IMR-90 (cell line): Measurements from ENCODE around the gene CNDP2. TPM values are rescaled to one million over a fixed set of nuclear protein-coding genes. Genes with fewer than 3 reads are reported as not detected.

Experiments
- ATAC-seq: fragments of 200-7000 bp; cut with Tn5 transposase; 2 replicates; pipeline ENCODE4 v1.9.1; 2020; ENCODE audit warnings: low read depth, mild to moderate bottlenecking, moderate library complexity
- Bru-seq: library from RNA; stranded (reverse); fragments of 400-500 nt; gene quantifications from one replicate; lab custom pipeline; 2021; lab: Mats Ljungman, UMichigan
- BruChase-seq, 2 experiments: library from RNA; stranded (reverse); fragments of 400-500 nt; gene quantifications; one replicate each; lab custom pipeline; 2021; lab: Mats Ljungman, UMichigan
- BruUV-seq: library from RNA; stranded (reverse); fragments of 400-500 nt; replicated peaks from 2 replicates; lab custom pipeline; 2021; lab: Mats Ljungman, UMichigan
- CTCF ChIA-PET: fragments of 300-600 bp; formaldehyde crosslinking; extraction: SDS; loops from one replicate; lab custom pipeline; 2021; ENCODE audit warnings: antibody characterized with exemption; lab: Yijun Ruan, JAX
- POLR2A ChIA-PET: fragments of 300-600 bp; sonication (Branson Sonifier 250); formaldehyde crosslinking; loops from one replicate; lab custom pipeline; 2022; ENCODE audit warnings: antibody characterized with exemption; ENCODE audit not compliant: unreplicated experiment; lab: Charles Lee
- DNase-seq: peaks from one replicate; pipeline ENCODE4 v3.0.0; 2013
- H2AFZ ChIP-seq: replicated peaks from 2 replicates; pipeline ENCODE3; 2013; ENCODE audit warnings: low read length, mild to moderate bottlenecking; ENCODE audit not compliant: poor library complexity
- H2AK5ac ChIP-seq: 2 replicates; pipeline ENCODE4 v1.6.1; 2013; ENCODE audit warnings: low read depth, low read length, inconsistent platforms
- H2AK9ac ChIP-seq: replicated peaks from 2 replicates; pipeline ENCODE3; 2013; ENCODE audit warnings: mild to moderate bottlenecking, low read depth, low read length, moderate library complexity; ENCODE audit not compliant: poor library complexity
- H2BK120ac ChIP-seq: 2 replicates; pipeline ENCODE4 v1.6.1; 2013; ENCODE audit warnings: low read depth, low read length, inconsistent platforms
- H2BK15ac ChIP-seq: 3 replicates; pipeline ENCODE4 v1.6.1; 2013; ENCODE audit warnings: low read depth, low read length, inconsistent platforms
- H2BK20ac ChIP-seq: 2 replicates; pipeline ENCODE4 v1.6.1; 2013; ENCODE audit warnings: low read depth, mild to moderate bottlenecking, inconsistent platforms, low read length, moderate library complexity
- H2BK5ac ChIP-seq: 2 replicates; pipeline ENCODE4 v1.6.1; 2013; ENCODE audit warnings: mild to moderate bottlenecking, low read depth, low read length, inconsistent platforms; ENCODE audit not compliant: poor library complexity, severe bottlenecking
- H3K14ac ChIP-seq: replicated peaks from 2 replicates; pipeline ENCODE4 v1.6.1; 2013; ENCODE audit warnings: low read depth, low read length, inconsistent platforms
- H3K18ac ChIP-seq: 2 replicates; pipeline ENCODE4 v1.6.1; 2013; ENCODE audit warnings: low read depth, low read length, control low read depth
- H3K23ac ChIP-seq: 2 replicates; pipeline ENCODE4 v1.6.1; 2013; ENCODE audit warnings: low read depth, low read length, inconsistent platforms
- H3K27ac ChIP-seq: 2 replicates; pipeline ENCODE4 v1.5.1; 2013; ENCODE audit warnings: mild to moderate bottlenecking, control low read depth, low read length; ENCODE audit not compliant: insufficient read depth
- H3K27me3 ChIP-seq: 2 replicates; pipeline ENCODE4 v1.6.1; 2013; ENCODE audit warnings: low read length; ENCODE audit not compliant: control insufficient read depth, insufficient read depth
- H3K36me3 ChIP-seq: 2 replicates; pipeline ENCODE4 v1.6.1; 2013; ENCODE audit warnings: low read length, mixed read lengths; ENCODE audit not compliant: control insufficient read depth, insufficient read depth
- H3K4ac ChIP-seq: 2 replicates; pipeline ENCODE4 v1.6.1; 2013; ENCODE audit warnings: low read depth, low read length, inconsistent platforms
- H3K4me1 ChIP-seq: 2 replicates; pipeline ENCODE4 v1.6.1; 2013; ENCODE audit warnings: low read length, mixed read lengths; ENCODE audit not compliant: control insufficient read depth, insufficient read depth
- H3K4me2 ChIP-seq: 2 replicates; pipeline ENCODE4 v1.6.1; 2013; ENCODE audit warnings: low read depth, mild to moderate bottlenecking, control low read depth, low read length, moderate library complexity
- H3K4me3 ChIP-seq: 2 replicates; pipeline ENCODE4 v1.5.1; 2013; ENCODE audit warnings: low read depth, mild to moderate bottlenecking, control low read depth, low read length, moderate library complexity; ENCODE audit not compliant: insufficient read depth
- H3K56ac ChIP-seq: 2 replicates; pipeline ENCODE4 v1.6.1; 2013; ENCODE audit warnings: low read length, inconsistent platforms; ENCODE audit not compliant: insufficient read depth; ENCODE audit errors: extremely low read depth
- H3K79me1 ChIP-seq, 2 experiments: 2 replicates each; pipeline ENCODE4 v1.6.1; 2013; ENCODE audit warnings: low read length in 2 of 2, inconsistent platforms in 1 of 2, low read depth in 1 of 2
- H3K9ac ChIP-seq: 2 replicates; pipeline ENCODE4 v1.6.1; 2013; ENCODE audit warnings: low read depth, low read length, control low read depth
- H3K9me1 ChIP-seq: 2 replicates; pipeline ENCODE4 v1.6.1; 2013; ENCODE audit warnings: low read length, inconsistent platforms; ENCODE audit not compliant: insufficient read depth
- H3K9me3 ChIP-seq: 2 replicates; pipeline ENCODE4 v1.6.1; 2013; ENCODE audit warnings: low read length; ENCODE audit not compliant: control insufficient read depth, insufficient read depth
- H4K20me1 ChIP-seq: 2 replicates; pipeline ENCODE4 v1.6.1; 2013; ENCODE audit warnings: low read length, inconsistent platforms; ENCODE audit not compliant: insufficient read depth
- H4K5ac ChIP-seq: 2 replicates; pipeline ENCODE4 v1.6.1; 2013; ENCODE audit warnings: mild to moderate bottlenecking, low read depth, low read length, control low read depth
- H4K8ac ChIP-seq, 2 experiments: 2 replicates each; pipeline ENCODE4 v1.6.1; 2013; ENCODE audit warnings: low read depth in 2 of 2, low read length in 2 of 2, control low read depth in 1 of 2, inconsistent platforms in 1 of 2
- H4K91ac ChIP-seq: 2 replicates; pipeline ENCODE4 v1.6.1; 2013; ENCODE audit warnings: low read depth, low read length, inconsistent platforms; ENCODE audit not compliant: insufficient read depth
- BHLHE40 ChIP-seq: fragments of 150-350 bp; IDR thresholded peaks from 2 replicates; pipeline ENCODE4 v1.6.1; 2016; ENCODE audit warnings: mild to moderate bottlenecking, low read depth, low read length
- CEBPB ChIP-seq: IDR thresholded peaks from 2 replicates; pipeline ENCODE4 v1.6.1; 2012; ENCODE audit warnings: low read depth, low read length, improper control_type of control experiment
- CHD1 ChIP-seq: IDR thresholded peaks from 2 replicates; pipeline ENCODE4 v1.6.1; 2012; ENCODE audit warnings: low read depth, low read length, improper control_type of control experiment
- FOS ChIP-seq: fragments of 150-350 bp; IDR thresholded peaks from 2 replicates; pipeline ENCODE4 v1.6.1; 2016; ENCODE audit warnings: low read depth, low read length
- MAFK ChIP-seq: IDR thresholded peaks from 2 replicates; pipeline ENCODE4 v1.6.1; 2012; ENCODE audit warnings: low read depth, low read length, improper control_type of control experiment
- MAZ ChIP-seq: IDR thresholded peaks from 2 replicates; pipeline ENCODE4 v1.6.1; 2012; ENCODE audit warnings: low read depth, mild to moderate bottlenecking, low read length, improper control_type of control experiment, moderate library complexity, borderline replicate concordance
- MXI1 ChIP-seq: IDR thresholded peaks from 2 replicates; pipeline ENCODE4 v1.6.1; 2012; ENCODE audit warnings: low read depth, mild to moderate bottlenecking, low read length, moderate library complexity, borderline replicate concordance
- POLR2A ChIP-seq: IDR thresholded peaks from 2 replicates; pipeline ENCODE4 v1.6.1; 2012; ENCODE audit warnings: mild to moderate bottlenecking, low read depth, low read length
- SMC3 ChIP-seq: fragments of 150-350 bp; IDR thresholded peaks from 2 replicates; pipeline ENCODE4 v1.6.1; 2016; ENCODE audit warnings: low read depth, mild to moderate bottlenecking, antibody characterized with exemption, low read length, moderate library complexity
- WGBS, 2 experiments: methylation state at CpG; one replicate each; pipeline versions ENCODE4 v1.1.5 to v1.1.7; 2013; ENCODE audit warnings: missing lambda C conversion rate in 2 of 2; ENCODE audit not compliant: insufficient read length in 1 of 2; ENCODE audit errors: extremely low coverage in 2 of 2; 5-methylcytosine and 5-hydroxymethylcytosine counted together
- dilution Hi-C: fragments of 300-500 bp; cut with HindIII; formaldehyde crosslinking; loops from one replicate; pipeline ENCODE4 v1.14.3; 2018; ENCODE audit warnings: low sequenced_read_pairs; ENCODE audit not compliant: unreplicated experiment
- in situ Hi-C: fragments of 300-500 bp; cut with MboI; formaldehyde crosslinking; loops from 3 replicates; pipeline ENCODE4 v1.14.3; 2019; ENCODE audit warnings: low sequenced_read_pairs, inconsistent platforms, mixed read lengths
- intact Hi-C: fragments of 100-400 bp; cut with micrococcal nuclease; formaldehyde crosslinking; loops from 2 replicates; pipeline ENCODE4 v1.10.0; 2022
- long read RNA-seq: library from polyadenylated mRNA; unstranded; transcript quantifications from one replicate; pipeline ENCODE4 v2.0.0, GENCODE V29; 2021; ENCODE audit not compliant: unreplicated experiment
- polyA plus RNA-seq, 3 experiments: library from polyadenylated mRNA; depleted of rRNA; stranded (reverse); fragments of >200 nt; gene quantifications; 2 replicates each; pipeline ENCODE4 v1.2.3, GENCODE V29; 2012; ENCODE audit warnings: low replicate concordance in 1 of 3
- total RNA-seq: library from RNA; depleted of rRNA; stranded (reverse); fragments of >200 nt; gene quantifications from 2 replicates; pipeline ENCODE4 v1.2.3, GENCODE V29; 2012; rRNA removed
- TF ChIP-seq, protein P1 (sequence below): fragments of 150-350 bp; IDR thresholded peaks from 2 replicates; pipeline ENCODE4 v1.6.1; 2017; ENCODE audit warnings: mild to moderate bottlenecking, antibody characterized with exemption, low read length, low read depth
- TF ChIP-seq, protein P2 (sequence below): conservative IDR thresholded peaks from 2 replicates; pipeline ENCODE4 v1.5.1; 2012; ENCODE audit warnings: mild to moderate bottlenecking, low read depth, low read length, improper control_type of control experiment

CNDP2 gene
- total RNA-seq (52.0 and 52.2 TPM in 2 replicates), polyA plus RNA-seq (2012; rRNA removed) (59.7 and 67.9 TPM in 2 replicates), Bru-seq, nascent RNA (percentile 75 among the genes with signal in this experiment), BruChase-seq, experiment 1, labeled RNA remaining after a 6-hour chase (percentile 74 among the genes with signal in this experiment), BruChase-seq, experiment 2, labeled RNA remaining after a 2-hour chase (percentile 67 among the genes with signal in this experiment)
- polyA plus RNA-seq (2012; cell fraction: cytosol; rRNA removed): 32.4 and 58.7 TPM in 2 replicates
- 30.9 and 48.2 TPM in 2 replicates for polyA plus RNA-seq (2012; cell fraction: nucleus; rRNA removed; ENCODE audit: low replicate concordance)
- long read RNA-seq, full-length matches to known transcripts: 114 of 150 reads
- long read RNA-seq, partial matches to known transcripts: 24 of 150 reads
- long read RNA-seq, other reads (novel, unspliced or antisense): 12 of 150 reads

DNA sequence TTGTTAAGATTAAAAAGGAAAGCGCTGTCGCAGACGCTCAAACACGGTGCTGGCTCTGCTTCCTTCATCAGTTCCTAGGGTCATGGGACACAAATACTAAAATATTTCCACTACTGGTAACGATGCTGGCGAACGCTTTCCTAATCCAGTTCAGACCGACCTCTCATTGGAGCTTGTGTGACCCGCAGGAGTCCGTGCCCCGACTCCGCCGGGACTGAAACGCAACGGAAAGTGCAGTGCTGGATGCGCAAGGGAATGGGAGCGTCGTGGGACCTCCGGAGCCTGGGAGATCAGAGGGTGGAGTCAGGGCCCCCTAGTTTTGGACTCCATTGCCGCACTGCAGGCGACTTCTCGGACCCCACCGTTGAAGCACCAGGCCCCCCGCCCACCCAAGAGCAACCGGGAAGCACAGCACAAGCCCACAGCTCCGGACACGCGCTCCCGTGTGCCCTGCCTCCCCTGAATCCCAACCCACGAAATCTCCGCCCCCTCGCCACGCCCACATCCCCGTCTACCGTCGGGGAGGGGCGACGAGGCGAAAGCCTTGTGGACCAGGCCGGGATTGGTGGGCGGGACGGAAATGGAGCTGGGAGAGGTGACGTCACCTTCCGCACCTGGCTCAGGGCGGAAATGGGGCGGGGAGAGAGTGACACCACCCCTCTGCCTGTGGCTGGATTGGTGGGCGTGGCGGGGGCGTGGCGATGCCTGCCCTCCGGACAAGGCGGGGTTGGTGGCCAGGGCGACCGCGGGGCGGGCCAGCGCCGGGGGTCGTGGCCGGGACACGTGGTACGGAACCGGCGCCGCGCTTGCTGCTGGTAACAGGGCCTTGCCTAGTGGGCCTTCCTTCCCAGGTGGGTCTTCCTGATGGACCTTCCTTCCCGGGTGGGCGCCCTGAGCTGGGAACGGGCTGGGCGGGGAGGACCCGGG, at the start of gene CNDP2:
TSS of gene CNDP2 (plus strand) at position 783 of the 927 bp plus-strand sequence. CDS start 3,611 bp downstream, outside the sequence.
- H3K4me3 ChIP-seq: peak within 1 kb of the TSS; percentile 79
- peak; percentile 98 for DNase-seq
- H2BK120ac ChIP-seq: no peak within 1 kb of the TSS
- 0 out of 2 replicates have a peak within 1 kb of the TSS, but pooled peaks have one; percentile 16 for H2AK5ac ChIP-seq
- H3K4me1 ChIP-seq: peaks cover 5% of the 10 kb centered on the region; the same call in 1 of the 2 replicates
- 0% methylated on average over 10 of the region's 71 CpGs; no CpG with 5 or more reads in 1 of the 2 experiments for WGBS, 2 experiments
- ChIA-PET POLR2A (interaction anchor here (0.6 kb wide), 2 partner anchors 56 to 647 kb away, joined by 4 to 10 read pairs; no protein-coding TSS in a partner anchor), CTCF (interaction anchor here (0.9 to 1.5 kb wide), 3 partner anchors 10 to 143 kb away, joined by 3 to 4 read pairs (median 4); no protein-coding TSS in a partner anchor)
- H3K4me2 ChIP-seq: peak within 1 kb of the TSS; percentile 88
- peaks cover 16 to 27% of the 10 kb centered on the region in 2 experiments for H3K79me1 ChIP-seq
- intact Hi-C loops: loop anchor here (1.0 to 5.0 kb wide), 4 partner anchors 56 to 1851 kb away; no protein-coding TSS in a partner anchor
- peak within 1 kb of the TSS; percentile 61 for H3K27ac ChIP-seq
- peak within 1 kb of the TSS; percentile 55 to 72 for H4K8ac ChIP-seq
- H3K9ac ChIP-seq: peak within 1 kb of the TSS; percentile 60
- peaks cover 3% of the 10 kb centered on the region; the same call in 1 of the 2 replicates for H3K9me3 ChIP-seq
- no peak within 1 kb of the TSS for H2BK15ac ChIP-seq
- peak within 1 kb of the TSS; percentile 10 for H2BK5ac ChIP-seq
- H3K14ac ChIP-seq: peak within 1 kb of the TSS; percentile 44; the same call in 1 of the 2 replicates
- peak within 1 kb of the TSS; percentile 60 for H2AK9ac ChIP-seq
- peak within 1 kb of the TSS; percentile 98 for H2AFZ ChIP-seq
- H4K91ac ChIP-seq: peak within 1 kb of the TSS; percentile 37; the same call in 1 of the 2 replicates
- peaks cover 2% of the 10 kb centered on the region; the same call in 1 of the 2 replicates for H3K27me3 ChIP-seq
- H3K23ac ChIP-seq: peak within 1 kb of the TSS; percentile 60; the same call in 1 of the 2 replicates
- peak; percentile 94 for ATAC-seq
- in situ Hi-C loops: no loop called here
- no peak within 1 kb of the TSS for H2BK20ac ChIP-seq
- H3K9me1 ChIP-seq: peaks cover 4% of the 10 kb centered on the region; the same call in 1 of the 2 replicates
- no TSS peak for BruUV-seq
- dilution Hi-C loops: no loop called here
- H4K20me1 ChIP-seq: no peaks in the 10 kb centered on the region
- peak within 1 kb of the TSS; percentile 26; the same call in 1 of the 2 replicates for H3K56ac ChIP-seq
- peak within 1 kb of the TSS; percentile 49; the same call in 1 of the 2 replicates for H4K5ac ChIP-seq
- no peak within 1 kb of the TSS; the same call in 1 of the 2 replicates for H3K18ac ChIP-seq
- H3K4ac ChIP-seq: peak within 1 kb of the TSS; percentile 9
- TF ChIP-seq POLR2A: peak; percentile 64; the same call in 1 of the 2 replicates
- no peak for TF ChIP-seq MAFK
- TF ChIP-seq, protein P1, sequence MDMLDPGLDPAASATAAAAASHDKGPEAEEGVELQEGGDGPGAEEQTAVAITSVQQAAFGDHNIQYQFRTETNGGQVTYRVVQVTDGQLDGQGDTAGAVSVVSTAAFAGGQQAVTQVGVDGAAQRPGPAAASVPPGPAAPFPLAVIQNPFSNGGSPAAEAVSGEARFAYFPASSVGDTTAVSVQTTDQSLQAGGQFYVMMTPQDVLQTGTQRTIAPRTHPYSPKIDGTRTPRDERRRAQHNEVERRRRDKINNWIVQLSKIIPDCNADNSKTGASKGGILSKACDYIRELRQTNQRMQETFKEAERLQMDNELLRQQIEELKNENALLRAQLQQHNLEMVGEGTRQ: peak; percentile 90
- TF ChIP-seq CEBPB: peak; percentile 57
- peak; percentile 36; the same call in 1 of the 2 replicates for TF ChIP-seq FOS
- TF ChIP-seq, protein P2, sequence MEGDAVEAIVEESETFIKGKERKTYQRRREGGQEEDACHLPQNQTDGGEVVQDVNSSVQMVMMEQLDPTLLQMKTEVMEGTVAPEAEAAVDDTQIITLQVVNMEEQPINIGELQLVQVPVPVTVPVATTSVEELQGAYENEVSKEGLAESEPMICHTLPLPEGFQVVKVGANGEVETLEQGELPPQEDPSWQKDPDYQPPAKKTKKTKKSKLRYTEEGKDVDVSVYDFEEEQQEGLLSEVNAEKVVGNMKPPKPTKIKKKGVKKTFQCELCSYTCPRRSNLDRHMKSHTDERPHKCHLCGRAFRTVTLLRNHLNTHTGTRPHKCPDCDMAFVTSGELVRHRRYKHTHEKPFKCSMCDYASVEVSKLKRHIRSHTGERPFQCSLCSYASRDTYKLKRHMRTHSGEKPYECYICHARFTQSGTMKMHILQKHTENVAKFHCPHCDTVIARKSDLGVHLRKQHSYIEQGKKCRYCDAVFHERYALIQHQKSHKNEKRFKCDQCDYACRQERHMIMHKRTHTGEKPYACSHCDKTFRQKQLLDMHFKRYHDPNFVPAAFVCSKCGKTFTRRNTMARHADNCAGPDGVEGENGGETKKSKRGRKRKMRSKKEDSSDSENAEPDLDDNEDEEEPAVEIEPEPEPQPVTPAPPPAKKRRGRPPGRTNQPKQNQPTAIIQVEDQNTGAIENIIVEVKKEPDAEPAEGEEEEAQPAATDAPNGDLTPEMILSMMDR: no peak
- TF ChIP-seq BHLHE40: no peak
- peak; percentile 89 for TF ChIP-seq MAZ
- no peak for TF ChIP-seq CHD1
- peak; percentile 94 for TF ChIP-seq MXI1
- TF ChIP-seq SMC3: no peak
- H3K36me3 ChIP-seq: 0 out of 2 replicates have a peak, but pooled peaks cover 2% of the 10 kb centered on the region
